ENCODE results near the gene BTBD9.

GRCh38 chr6:38192487-38192886 is 447.2 kb downstream of the BTBD9 start:
- TF ChIP-seq POLR2AphosphoS5 (IDR thresholded peaks at IDR 0.05) (no peak), CTCF (IDR thresholded peaks at IDR 0.05) (no peak), POLR2A (IDR thresholded peaks at IDR 0.05) (no peak)
